ENCODE measurements around the gene JPH2.

JPH2 gene

GRCh38 chr20:44159711-44160110 is 27.3 kb downstream of the JPH2 start:
- H3K9ac ChIP-seq (ENCODE audit: low read length), result no peak overlapping the region
- peaks cover 9% of the 10 kb centered on the region for H3K4me1 ChIP-seq (ENCODE audit: control insufficient read depth, insufficient read depth, low read length)
- peaks cover 4% of the 10 kb centered on the region for H3K36me3 ChIP-seq (ENCODE audit: control insufficient read depth, insufficient read depth, low read length)
- H3K27ac ChIP-seq (ENCODE audit: low read depth, low read length), result peak overlapping the region; percentile 27
- no peaks in the 10 kb centered on the region for H3K27me3 ChIP-seq (ENCODE audit: control insufficient read depth, insufficient read depth, low read length)
- H3K4me3 ChIP-seq (ENCODE audit: low read length), result no peak overlapping the region

GRCh38 chr20:44159125-44159524 is 27.9 kb downstream of the JPH2 start:
- H3K36me3 ChIP-seq (ENCODE audit: control insufficient read depth, insufficient read depth, low read length), result peaks cover 4% of the 10 kb centered on the region
- H3K9ac ChIP-seq (ENCODE audit: low read length), result no peak overlapping the region
- H3K27me3 ChIP-seq (ENCODE audit: control insufficient read depth, insufficient read depth, low read length), result no peaks in the 10 kb centered on the region
- peak overlapping the region; percentile 10 for H3K27ac ChIP-seq (ENCODE audit: low read depth, low read length)
- H3K4me3 ChIP-seq (ENCODE audit: low read length), result no peak overlapping the region
- H3K4me1 ChIP-seq (ENCODE audit: control insufficient read depth, insufficient read depth, low read length), result peaks cover 11% of the 10 kb centered on the region

DNA sequence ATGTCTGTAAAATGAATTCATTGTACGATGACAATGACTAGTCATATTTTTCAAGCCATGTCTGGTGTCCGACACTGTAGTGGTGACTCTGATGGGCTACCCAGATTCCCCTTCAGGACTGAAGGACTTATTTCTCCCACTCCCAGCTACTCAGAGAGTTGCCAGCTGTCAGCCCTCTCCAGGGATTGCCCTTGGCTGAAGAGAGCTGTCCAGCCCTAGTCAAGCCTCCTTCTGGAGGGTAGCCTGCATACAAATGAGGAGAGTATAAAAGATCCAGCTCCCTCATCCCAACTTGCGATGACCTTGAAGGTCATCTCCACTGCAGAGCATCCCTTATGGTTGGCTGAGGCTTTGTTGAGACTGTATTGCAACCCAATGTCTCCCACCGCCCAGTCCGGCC is 29.9 kb downstream of the JPH2 start:
- Histone ChIP-seq H3K27ac (ENCODE audit: low read depth, low read length) (peak overlapping the region; percentile 1), H3K4me3 (ENCODE audit: low read length) (no peak overlapping the region), H3K4me1 (ENCODE audit: control insufficient read depth, insufficient read depth, low read length) (peaks cover 31% of the 10 kb centered on the region), H3K36me3 (ENCODE audit: control insufficient read depth, insufficient read depth, low read length) (peaks cover 4% of the 10 kb centered on the region), H3K27me3 (ENCODE audit: control insufficient read depth, insufficient read depth, low read length) (no peaks in the 10 kb centered on the region), H3K9ac (ENCODE audit: low read length) (no peak overlapping the region)

GRCh38 chr20:44154521-44155001 is 32.4 kb downstream of the JPH2 start:
- Histone ChIP-seq H3K4me1 (ENCODE audit: control insufficient read depth, insufficient read depth, low read length) (peaks cover 41% of the 10 kb centered on the region), H3K9ac (ENCODE audit: low read length) (no peak overlapping the region), H3K4me3 (ENCODE audit: low read length) (no peak overlapping the region), H3K27me3 (ENCODE audit: control insufficient read depth, insufficient read depth, low read length) (no peaks in the 10 kb centered on the region), H3K27ac (ENCODE audit: low read depth, low read length) (peak overlapping the region; percentile 96), H3K36me3 (ENCODE audit: control insufficient read depth, insufficient read depth, low read length) (peaks cover 4% of the 10 kb centered on the region)

- H3K4me3 ChIP-seq (ENCODE audit: low read length), result no peak overlapping the region
- H3K9ac ChIP-seq (ENCODE audit: low read length), result no peak overlapping the region
- H3K27ac ChIP-seq (ENCODE audit: low read depth, low read length), result peak overlapping the region; percentile 96
- peaks cover under 1% of the 10 kb centered on the region for H3K36me3 ChIP-seq (ENCODE audit: control insufficient read depth, insufficient read depth, low read length)
- peaks cover 41% of the 10 kb centered on the region for H3K4me1 ChIP-seq (ENCODE audit: control insufficient read depth, insufficient read depth, low read length)
- no peaks in the 10 kb centered on the region for H3K27me3 ChIP-seq (ENCODE audit: control insufficient read depth, insufficient read depth, low read length)
Observed at GRCh38 chr20:44153636-44154043, 33.3 kb downstream of the JPH2 start.

DNA sequence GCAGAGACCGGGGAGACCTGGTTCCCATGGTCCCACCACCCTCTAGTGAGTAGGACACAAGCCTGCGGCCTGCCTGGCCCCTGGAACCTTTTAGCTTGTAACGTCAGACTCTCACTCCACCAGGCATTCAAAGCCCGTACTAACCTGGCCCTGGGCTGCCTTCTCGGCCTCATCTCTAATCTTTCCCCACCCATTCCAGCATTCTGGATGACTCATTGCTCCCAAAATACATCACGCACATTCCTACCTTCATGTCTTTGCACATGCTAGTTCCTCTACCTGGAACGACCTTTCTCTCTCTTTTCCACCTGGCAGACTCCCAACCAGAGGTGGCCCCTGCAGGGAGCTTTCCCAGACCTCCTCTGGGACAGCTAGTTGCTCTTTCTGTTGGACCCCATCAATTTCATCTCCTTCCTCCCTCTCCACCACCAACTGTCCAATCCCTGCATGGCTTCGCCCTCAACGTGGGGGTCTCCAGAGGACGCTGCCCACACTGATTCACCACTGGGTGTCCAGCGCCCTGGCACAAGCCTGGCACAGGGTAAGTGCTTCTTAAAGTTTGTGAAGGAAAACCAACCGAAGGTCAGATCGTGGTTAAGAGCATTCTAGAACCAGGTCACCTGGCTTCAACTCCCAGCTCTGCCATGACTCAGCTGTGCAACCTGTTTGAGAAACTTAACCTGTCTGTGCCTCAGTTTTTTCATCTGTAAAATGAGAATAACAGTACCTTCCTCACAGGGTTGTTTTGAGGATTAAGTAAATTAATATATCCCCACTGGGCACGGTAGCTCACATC is 35.2 kb downstream of the JPH2 start:
- no peak overlapping the region for H3K9ac ChIP-seq (ENCODE audit: low read length)
- peaks cover 42% of the 10 kb centered on the region for H3K4me1 ChIP-seq (ENCODE audit: control insufficient read depth, insufficient read depth, low read length)
- no peak overlapping the region for H3K4me3 ChIP-seq (ENCODE audit: low read length)
- peak overlapping the region; percentile 96 for H3K27ac ChIP-seq (ENCODE audit: low read depth, low read length)
- no peaks in the 10 kb centered on the region for H3K36me3 ChIP-seq (ENCODE audit: control insufficient read depth, insufficient read depth, low read length)
- no peaks in the 10 kb centered on the region for H3K27me3 ChIP-seq (ENCODE audit: control insufficient read depth, insufficient read depth, low read length)

DNA sequence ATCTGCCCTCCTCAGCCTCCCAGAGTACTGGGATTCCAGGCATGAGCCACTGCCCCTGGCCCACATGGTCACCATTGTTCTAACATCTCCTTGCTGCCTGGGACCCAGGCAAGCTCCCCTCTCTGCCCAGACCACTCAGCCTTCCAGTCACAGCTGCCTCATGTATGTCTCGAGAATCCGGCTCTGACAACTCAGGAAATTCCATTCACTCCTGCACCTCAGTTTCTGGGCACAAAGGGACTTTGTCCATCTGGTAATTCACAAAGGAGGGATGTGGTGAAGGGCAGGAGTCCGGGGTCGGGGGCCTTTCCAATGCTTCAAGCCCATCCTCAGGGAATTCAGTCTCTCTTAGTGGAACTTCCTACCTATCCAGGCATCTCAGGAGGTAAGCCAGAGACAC is 40.7 kb downstream of the JPH2 start:
- Histone ChIP-seq H3K4me1 (ENCODE audit: control insufficient read depth, insufficient read depth, low read length) (peaks cover 42% of the 10 kb centered on the region), H3K9ac (ENCODE audit: low read length) (no peak overlapping the region), H3K27ac (ENCODE audit: low read depth, low read length) (peak overlapping the region; percentile 93), H3K27me3 (ENCODE audit: control insufficient read depth, insufficient read depth, low read length) (no peaks in the 10 kb centered on the region), H3K4me3 (ENCODE audit: low read length) (no peak overlapping the region), H3K36me3 (ENCODE audit: control insufficient read depth, insufficient read depth, low read length) (no peaks in the 10 kb centered on the region)

GRCh38 chr20:44145131-44145775 is 41.7 kb downstream of the JPH2 start:
- Histone ChIP-seq H3K27me3 (ENCODE audit: control insufficient read depth, insufficient read depth, low read length) (no peaks in the 10 kb centered on the region), H3K27ac (ENCODE audit: low read depth, low read length) (peak overlapping the region; percentile 93), H3K9ac (ENCODE audit: low read length) (no peak overlapping the region), H3K36me3 (ENCODE audit: control insufficient read depth, insufficient read depth, low read length) (no peaks in the 10 kb centered on the region), H3K4me3 (ENCODE audit: low read length) (no peak overlapping the region), H3K4me1 (ENCODE audit: control insufficient read depth, insufficient read depth, low read length) (peaks cover 48% of the 10 kb centered on the region)

GRCh38 chr20:44143936-44144335 is 43.1 kb downstream of the JPH2 start:
- H3K4me3 ChIP-seq (ENCODE audit: low read length), result no peak overlapping the region
- H3K27ac ChIP-seq (ENCODE audit: low read depth, low read length), result peak overlapping the region; percentile 93
- H3K9ac ChIP-seq (ENCODE audit: low read length), result no peak overlapping the region
- H3K36me3 ChIP-seq (ENCODE audit: control insufficient read depth, insufficient read depth, low read length), result no peaks in the 10 kb centered on the region
- H3K4me1 ChIP-seq (ENCODE audit: control insufficient read depth, insufficient read depth, low read length), result peaks cover 53% of the 10 kb centered on the region
- no peaks in the 10 kb centered on the region for H3K27me3 ChIP-seq (ENCODE audit: control insufficient read depth, insufficient read depth, low read length)

GRCh38 chr20:44142413-44142812 is 44.6 kb downstream of the JPH2 start:
- H3K27me3 ChIP-seq (ENCODE audit: control insufficient read depth, insufficient read depth, low read length), result no peaks in the 10 kb centered on the region
- H3K4me3 ChIP-seq (ENCODE audit: low read length), result no peak overlapping the region
- H3K4me1 ChIP-seq (ENCODE audit: control insufficient read depth, insufficient read depth, low read length), result peaks cover 63% of the 10 kb centered on the region
- H3K27ac ChIP-seq (ENCODE audit: low read depth, low read length), result peak overlapping the region; percentile 93
- H3K36me3 ChIP-seq (ENCODE audit: control insufficient read depth, insufficient read depth, low read length), result no peaks in the 10 kb centered on the region
- no peak overlapping the region for H3K9ac ChIP-seq (ENCODE audit: low read length)

DNA sequence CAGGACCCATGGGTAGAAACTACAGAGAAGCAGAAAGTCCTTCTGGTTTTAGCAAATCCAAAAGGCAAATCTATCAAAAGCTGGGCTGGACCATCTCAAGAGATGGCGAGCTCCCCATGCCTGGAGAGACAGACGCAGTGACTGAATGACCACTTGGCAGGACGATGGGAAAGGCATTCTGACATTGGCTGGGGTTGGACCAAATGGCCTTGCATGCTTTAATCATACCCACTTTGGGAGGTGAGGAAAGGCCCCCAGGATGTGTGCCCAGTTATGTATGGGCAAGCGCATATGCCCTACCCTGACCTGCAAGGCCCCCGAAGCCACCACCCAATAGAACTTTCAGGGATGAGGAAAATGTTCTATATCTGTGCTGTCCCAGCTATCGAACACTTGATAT is 45.1 kb downstream of the JPH2 start:
- Histone ChIP-seq H3K36me3 (ENCODE audit: control insufficient read depth, insufficient read depth, low read length) (no peaks in the 10 kb centered on the region), H3K9ac (ENCODE audit: low read length) (no peak overlapping the region), H3K4me1 (ENCODE audit: control insufficient read depth, insufficient read depth, low read length) (peaks cover 63% of the 10 kb centered on the region), H3K4me3 (ENCODE audit: low read length) (no peak overlapping the region), H3K27ac (ENCODE audit: low read depth, low read length) (peak overlapping the region; percentile 93), H3K27me3 (ENCODE audit: control insufficient read depth, insufficient read depth, low read length) (no peaks in the 10 kb centered on the region)

- peak overlapping the region; percentile 99 for H3K27ac ChIP-seq (ENCODE audit: low read depth, low read length)
Observed at GRCh38 chr20:44138867-44139266, 48.1 kb downstream of the JPH2 start.

More at GRCh38 chr20:44138867-44139266, 48.1 kb downstream of the JPH2 start:
- Histone ChIP-seq H3K36me3 (ENCODE audit: control insufficient read depth, insufficient read depth, low read length) (no peaks in the 10 kb centered on the region), H3K27me3 (ENCODE audit: control insufficient read depth, insufficient read depth, low read length) (no peaks in the 10 kb centered on the region), H3K4me3 (ENCODE audit: low read length) (no peak overlapping the region), H3K4me1 (ENCODE audit: control insufficient read depth, insufficient read depth, low read length) (peaks cover 52% of the 10 kb centered on the region), H3K9ac (ENCODE audit: low read length) (no peak overlapping the region)
